Prostate gland (tissue), 2 donors: ENCODE results near the gene PTPN1. TPM values are rescaled to one million over a fixed set of nuclear protein-coding genes. Genes with fewer than 3 reads are reported as not detected.
"Not testable (repeated sequence)": the region's sequence is repeated elsewhere in the genome, so short reads cannot be mapped to it uniquely, and the experiment has no call there.

Experiments used
- DNase-seq: peaks from one replicate; pipeline ENCODE4 v3.0.0-alpha.2; 2019; ENCODE audit warnings: low spot score
- H3K27ac ChIP-seq, 2 donors: fragments of 200-600 bp; sonication (generic); 2 replicates each; pipeline ENCODE4 v1.5.1; 2017 to 2019
- H3K27me3 ChIP-seq: fragments of 200-600 bp; sonication (generic); replicated peaks from 2 replicates; pipeline ENCODE4 v1.5.1; 2019; ENCODE audit not compliant: insufficient read depth
- H3K36me3 ChIP-seq, 2 donors: fragments of 200-600 bp; sonication (generic); 1 replicate in 1 of 2; 2 replicates in 1 of 2; pipeline versions ENCODE4 v1.5.1 to v1.8.1; 2017 to 2019
- H3K4me1 ChIP-seq: fragments of 200-600 bp; sonication (generic); replicated peaks from 2 replicates; pipeline ENCODE4 v1.5.1; 2019
- H3K4me3 ChIP-seq, 2 donors: fragments of 200-600 bp; sonication (generic); 2 replicates each; pipeline ENCODE4 v1.5.1; 2017 to 2019
- H3K9me3 ChIP-seq: fragments of 200-600 bp; sonication (generic); 2 replicates; pipeline ENCODE4 v1.5.1; 2017
- CTCF ChIP-seq, 4 experiments: fragments of 200-600 bp in 2 of 4; fragments of 450-650 bp in 2 of 4; sonication (generic) in 2 of 4; IDR thresholded peaks; 1 replicate in 3 of 4; 2 replicates in 1 of 4; pipeline ENCODE4 v1.5.1; 2016 to 2019; ENCODE audit warnings: antibody characterized with exemption in 4 of 4, mild to moderate bottlenecking in 2 of 4, moderate library complexity in 2 of 4
- POLR2A ChIP-seq: fragments of 450-650 bp; IDR thresholded peaks from one replicate; pipeline ENCODE4 v1.6.1; 2016; ENCODE audit warnings: antibody characterized with exemption, mild to moderate bottlenecking
- POLR2AphosphoS5 ChIP-seq: sonication (generic); formaldehyde crosslinking; IDR thresholded peaks from one replicate; pipeline ENCODE4 v1.6.1; 2017; ENCODE audit warnings: antibody characterized with exemption
- WGBS: methylation state at CpG from one replicate; pipeline ENCODE4 v1.1.5; 2018; 5-methylcytosine and 5-hydroxymethylcytosine counted together
- intact Hi-C: fragments of 100-400 bp; cut with DNase I; formaldehyde crosslinking; loops from one replicate; pipeline ENCODE4 v1.14.2; 2022
- total RNA-seq, 2 donors: library from RNA; depleted of rRNA; stranded (reverse); fragments of >200 nt; gene quantifications; one replicate each; pipeline ENCODE4 v1.1.0, GENCODE V29; 2016

PTPN1 gene
- total RNA-seq, 2 donors from 2014 or later, result 28.5 to 46.6 TPM

GRCh38 chr20:50535162-50535561, 25.0 kb downstream of the PTPN1 start:
- intact Hi-C loops, result no loop called here
- H3K27ac ChIP-seq, result no peak overlapping the region

GRCh38 chr20:50536333-50536732, 26.1 kb downstream of the PTPN1 start:
- intact Hi-C loops, result no loop called here
- TF ChIP-seq POLR2AphosphoS5 (no peak), CTCF (IDR thresholded peaks at IDR 0.05) (no peak), POLR2A (no peak)

More at GRCh38 chr20:50535162-50535561, 25.0 kb downstream of the PTPN1 start:
- Histone ChIP-seq H3K27me3 (no peaks in the 10 kb centered on the region), H3K9me3 (no peaks in the 10 kb centered on the region), H3K4me1 (peaks cover 13% of the 10 kb centered on the region), H3K4me3 (no peak overlapping the region), H3K36me3 (no peaks in the 10 kb centered on the region)
- WGBS, result 84% methylated on average over 8 of the region's 8 CpGs
- DNase-seq, result no peak
- no peak for TF ChIP-seq POLR2AphosphoS5
- no peak for TF ChIP-seq POLR2A
- TF ChIP-seq CTCF (IDR thresholded peaks at IDR 0.05), result no peak

GRCh38 chr20:50537546-50538201, 27.5 kb downstream of the PTPN1 start:
- H3K4me3 ChIP-seq, result no peak overlapping the region
- H3K36me3 ChIP-seq, result no peaks in the 10 kb centered on the region
- H3K27ac ChIP-seq, result peak overlapping the region; percentile 63 to 81
- peaks cover 13% of the 10 kb centered on the region for H3K4me1 ChIP-seq
- TF ChIP-seq CTCF (IDR thresholded peaks at IDR 0.05) (no peak), POLR2AphosphoS5 (no peak), POLR2A (no peak)
- no peaks in the 10 kb centered on the region for H3K9me3 ChIP-seq
- intact Hi-C loops, result no loop called here
- no peak for DNase-seq
- no peaks in the 10 kb centered on the region for H3K27me3 ChIP-seq
- 50% methylated on average over 7 of the region's 7 CpGs for WGBS

More at GRCh38 chr20:50536333-50536732, 26.1 kb downstream of the PTPN1 start:
- no peaks in the 10 kb centered on the region for H3K36me3 ChIP-seq
- H3K9me3 ChIP-seq, result no peaks in the 10 kb centered on the region
- H3K4me3 ChIP-seq, result no peak overlapping the region
- no peak overlapping the region for H3K27ac ChIP-seq
- peaks cover 13% of the 10 kb centered on the region for H3K4me1 ChIP-seq
- H3K27me3 ChIP-seq, result no peaks in the 10 kb centered on the region
- no peak for DNase-seq
- 71% methylated on average over 4 of the region's 4 CpGs for WGBS

- WGBS, result 12% methylated on average over 4 of the region's 4 CpGs
- Histone ChIP-seq H3K9me3 (no peaks in the 10 kb centered on the region), H3K27me3 (no peaks in the 10 kb centered on the region), H3K4me1 (peaks cover 13% of the 10 kb centered on the region), H3K36me3 (no peaks in the 10 kb centered on the region), H3K4me3 (no peak overlapping the region), H3K27ac (peak overlapping the region; percentile 63 to 81)
- DNase-seq, result peak; percentile 57
- no peak for TF ChIP-seq CTCF (IDR thresholded peaks at IDR 0.05)
- peak; percentile 85 for TF ChIP-seq POLR2AphosphoS5
- intact Hi-C loops, result no loop called here
Measured at GRCh38 chr20:50538276-50538675, 28.1 kb downstream of the PTPN1 start.

- H3K27ac ChIP-seq, H3K4me3 ChIP-seq, H3K9me3 ChIP-seq, H3K36me3 ChIP-seq, DNase-seq, intact Hi-C loops, H3K27me3 ChIP-seq: not testable (repeated sequence)
- peaks cover 13% of the 10 kb centered on the region for H3K4me1 ChIP-seq
- 97% methylated on average over 8 of the region's 8 CpGs for WGBS
Measured at GRCh38 chr20:50539798-50540197, 29.6 kb downstream of the PTPN1 start.
